Mononuclear cell (primary cell): ENCODE results near the gene PEX14. TPM values are rescaled to one million over a fixed set of nuclear protein-coding genes. Genes with fewer than 3 reads are reported as not detected.

Source experiments
- H3K27me3 ChIP-seq: 2 replicates; pipeline ENCODE4 v1.6.0; 2011; ENCODE audit warnings: low read length, control low read depth; ENCODE audit not compliant: insufficient read depth
- H3K4me1 ChIP-seq: 2 replicates; pipeline ENCODE4 v1.5.1; 2011; ENCODE audit warnings: mild to moderate bottlenecking, low read length, control low read depth; ENCODE audit not compliant: insufficient read depth
- H3K4me3 ChIP-seq: 2 replicates; pipeline ENCODE4 v1.5.1; 2011; ENCODE audit warnings: mild to moderate bottlenecking, low read length, moderate library complexity
- H3K9me3 ChIP-seq: 2 replicates; pipeline ENCODE4 v1.5.1; 2011; ENCODE audit warnings: low read depth, mild to moderate bottlenecking, control low read depth, low read length
- total RNA-seq: library from RNA; depleted of rRNA; stranded (reverse); fragments of >200 nt; gene quantifications from one replicate; pipeline ENCODE4 v1.2.3, GENCODE V29; 2012

Gene PEX14
- total RNA-seq, 1 donor, result 7.1 TPM

DNA sequence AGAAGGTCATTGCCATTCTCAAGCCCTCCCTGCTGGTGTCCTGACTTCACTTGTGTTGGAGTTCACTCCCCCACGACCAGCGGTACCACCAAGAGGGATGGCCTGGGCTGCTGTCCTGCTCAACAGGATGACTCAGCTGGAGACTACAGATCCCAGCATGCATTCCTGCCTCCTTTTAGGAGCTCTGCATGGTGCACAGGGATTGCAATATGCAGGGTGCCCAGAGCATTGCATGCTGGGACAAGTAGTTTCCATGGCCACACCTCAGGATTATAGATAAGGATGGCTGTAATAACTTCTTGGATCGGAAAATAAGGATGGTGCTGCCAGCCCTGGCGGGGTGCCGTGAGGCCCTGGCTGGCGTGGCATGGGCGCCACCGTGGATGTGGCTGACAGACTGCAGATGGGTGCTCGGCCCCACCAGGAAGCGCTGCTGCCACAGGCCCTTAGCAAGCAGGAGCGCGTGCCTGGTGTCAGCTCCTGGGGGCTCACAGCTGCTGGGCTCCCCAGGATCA is 171.7 kb downstream of the PEX14 start:
- H3K9me3 ChIP-seq, result no peaks in the 10 kb centered on the region

DNA sequence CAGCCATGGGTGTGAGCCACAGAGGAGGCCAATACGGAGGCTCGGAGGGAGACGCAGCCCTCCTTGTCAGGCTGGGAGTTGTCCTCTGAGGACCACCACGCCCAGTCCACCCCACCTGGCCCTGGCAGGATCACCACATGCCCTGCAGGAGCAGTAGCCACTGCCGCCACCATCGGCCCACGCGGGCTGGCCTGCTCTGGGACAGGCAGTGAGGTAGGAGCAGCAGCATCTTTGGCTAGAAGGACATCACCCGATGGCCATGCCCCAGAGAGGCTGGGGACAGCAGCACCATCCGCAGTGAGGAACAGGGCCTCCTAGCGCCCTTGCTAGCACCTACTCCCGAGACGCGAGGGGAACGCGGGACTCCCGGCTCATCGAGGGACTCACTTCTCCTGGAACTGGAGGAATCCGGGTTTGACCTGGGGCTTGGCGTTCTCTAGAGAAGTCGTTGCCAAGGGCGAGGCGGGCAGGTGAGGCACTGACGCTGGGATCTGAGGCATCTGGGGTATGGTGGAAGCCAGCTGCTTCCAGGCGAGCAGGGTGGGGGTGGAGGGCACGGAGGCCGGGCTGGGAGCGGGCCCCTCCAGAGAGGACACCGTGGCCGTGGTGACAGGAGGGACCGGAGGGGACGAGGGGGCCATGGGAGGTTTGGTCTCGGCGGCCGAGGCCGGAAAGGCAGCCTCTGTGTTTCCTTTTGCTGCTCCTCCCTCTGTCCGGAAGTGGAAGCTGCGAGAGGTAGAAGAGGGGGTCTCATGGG is 172.8 kb downstream of the PEX14 start:
- H3K4me1 ChIP-seq, result no peaks in the 10 kb centered on the region
- no peaks in the 10 kb centered on the region for H3K9me3 ChIP-seq
- no peak overlapping the region for H3K4me3 ChIP-seq
- no peaks in the 10 kb centered on the region for H3K27me3 ChIP-seq

More for the DNA sequence above, 171.7 kb downstream of the PEX14 start:
- H3K4me3 ChIP-seq, result no peak overlapping the region
- no peaks in the 10 kb centered on the region for H3K4me1 ChIP-seq
- H3K27me3 ChIP-seq, result no peaks in the 10 kb centered on the region

DNA sequence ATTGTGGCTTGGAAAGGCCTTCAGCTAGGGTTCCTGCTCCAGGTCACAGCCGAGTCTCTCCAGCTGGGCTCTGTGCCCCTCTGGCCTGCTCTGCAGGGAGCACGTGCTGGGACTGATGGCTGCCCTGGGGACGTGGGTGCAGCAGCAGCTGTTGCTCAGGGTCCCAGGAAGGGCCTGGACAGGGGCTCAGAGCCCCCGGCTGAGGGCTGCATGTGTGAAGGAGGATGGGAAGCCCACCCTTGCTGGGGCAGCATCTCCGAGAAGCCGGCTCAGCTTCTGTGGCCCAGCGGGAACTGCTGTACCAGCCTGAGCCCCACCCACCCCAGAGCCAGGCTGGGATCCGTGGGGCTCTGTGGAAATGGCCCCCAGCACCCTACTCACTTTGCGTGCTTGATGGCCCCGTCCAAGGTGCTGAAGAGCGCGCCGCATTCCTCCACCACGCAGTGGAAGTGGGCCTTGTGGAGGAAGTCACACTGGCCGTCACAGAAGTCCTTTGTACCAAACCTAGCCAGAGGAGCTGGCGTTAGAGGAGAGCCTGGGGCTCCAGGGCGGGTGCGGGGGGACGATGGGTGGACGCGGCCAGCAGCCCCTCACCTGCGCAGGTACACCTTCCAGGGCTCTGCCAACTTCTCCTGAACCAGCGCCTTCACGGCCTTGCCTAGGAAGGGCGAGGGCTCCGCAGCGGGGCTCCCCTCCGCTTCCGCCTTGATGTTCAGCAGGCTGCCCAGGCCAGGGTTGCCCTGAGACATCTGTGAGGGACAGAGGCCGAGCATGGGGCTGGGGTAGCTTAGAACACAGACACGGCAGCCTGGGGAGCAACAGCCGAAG is 174.2 kb downstream of the PEX14 start:
- Histone ChIP-seq H3K4me1 (no peaks in the 10 kb centered on the region), H3K4me3 (no peak overlapping the region), H3K27me3 (no peaks in the 10 kb centered on the region), H3K9me3 (no peaks in the 10 kb centered on the region)

DNA sequence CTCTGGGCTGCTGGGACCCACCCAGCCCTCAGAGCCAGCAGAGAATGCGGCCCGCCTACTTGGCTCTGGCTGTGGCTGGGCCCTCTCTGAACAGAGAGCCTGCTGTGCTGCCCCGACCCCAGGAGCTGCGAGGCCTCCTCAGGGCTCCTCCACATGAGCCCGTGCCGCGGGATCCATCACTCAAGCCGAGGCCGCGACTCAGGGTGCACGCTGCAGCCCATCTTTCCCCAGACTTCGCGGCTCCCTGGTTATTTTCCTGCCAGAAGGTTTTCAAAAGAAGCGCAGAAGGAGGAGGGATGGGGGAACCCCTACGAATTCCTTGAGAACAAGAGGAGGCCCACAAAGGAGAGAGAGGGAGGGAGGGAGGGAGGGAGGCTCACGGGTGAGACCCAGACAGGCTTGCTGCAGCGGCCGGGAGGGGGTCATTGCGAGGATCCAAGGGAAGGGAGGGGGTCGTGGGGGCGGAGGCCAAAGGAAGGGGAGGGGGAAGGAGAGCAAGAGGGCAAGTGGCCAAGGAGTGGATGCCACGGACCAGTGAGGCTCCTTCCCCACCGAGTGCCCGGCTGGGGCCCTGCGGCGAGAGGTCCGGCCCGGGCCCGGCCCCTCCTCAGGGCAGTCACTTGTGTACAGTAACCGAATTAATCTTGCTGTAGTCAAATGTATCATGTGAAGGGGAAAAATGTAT is 174.9 kb downstream of the PEX14 start:
- H3K9me3 ChIP-seq, result no peaks in the 10 kb centered on the region
- H3K4me3 ChIP-seq, result no peak overlapping the region
- H3K27me3 ChIP-seq, result no peaks in the 10 kb centered on the region
- H3K4me1 ChIP-seq, result no peaks in the 10 kb centered on the region

DNA sequence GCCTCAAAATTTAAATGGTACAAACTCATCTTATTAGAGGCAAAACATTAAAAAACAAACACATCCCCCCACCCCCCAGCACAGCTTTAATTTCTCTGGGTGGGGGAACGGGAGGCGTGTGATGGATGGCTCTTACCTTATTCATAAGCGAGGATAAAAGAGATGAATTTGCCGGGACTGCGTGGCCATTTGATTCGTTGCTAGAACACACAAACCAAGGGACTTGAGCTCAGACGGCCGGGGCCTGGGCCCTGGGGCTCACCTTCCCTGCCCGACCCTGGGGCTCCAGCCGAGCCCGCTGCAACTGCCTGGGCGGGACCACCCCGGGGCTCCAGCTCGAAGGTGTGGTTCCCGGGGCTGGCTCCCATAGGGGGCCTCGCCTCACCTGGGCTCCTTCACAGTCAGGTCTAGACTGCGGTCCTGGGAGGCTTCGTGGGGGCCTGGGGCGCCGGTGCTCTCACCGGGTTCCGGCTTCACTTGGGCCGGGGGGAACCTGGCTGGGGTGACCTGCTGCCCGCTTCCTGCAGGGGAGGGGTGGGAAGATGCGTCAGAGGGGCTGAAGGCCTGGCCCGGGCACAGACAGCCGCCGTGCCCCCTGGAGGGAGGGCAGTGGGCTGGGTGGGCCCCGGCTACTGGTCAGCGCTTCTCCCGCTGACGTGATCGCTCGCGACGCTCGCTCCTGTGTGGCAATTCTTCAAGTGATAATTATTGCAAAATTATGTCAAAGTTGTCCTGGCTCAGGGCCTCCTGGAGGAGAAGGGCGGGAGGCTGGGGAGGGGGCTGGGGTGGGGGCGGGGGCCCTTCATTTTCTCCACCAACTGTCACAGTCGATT is 176.0 kb downstream of the PEX14 start:
- Histone ChIP-seq H3K4me1 (no peaks in the 10 kb centered on the region), H3K27me3 (no peaks in the 10 kb centered on the region), H3K9me3 (no peaks in the 10 kb centered on the region), H3K4me3 (no peak overlapping the region)

DNA sequence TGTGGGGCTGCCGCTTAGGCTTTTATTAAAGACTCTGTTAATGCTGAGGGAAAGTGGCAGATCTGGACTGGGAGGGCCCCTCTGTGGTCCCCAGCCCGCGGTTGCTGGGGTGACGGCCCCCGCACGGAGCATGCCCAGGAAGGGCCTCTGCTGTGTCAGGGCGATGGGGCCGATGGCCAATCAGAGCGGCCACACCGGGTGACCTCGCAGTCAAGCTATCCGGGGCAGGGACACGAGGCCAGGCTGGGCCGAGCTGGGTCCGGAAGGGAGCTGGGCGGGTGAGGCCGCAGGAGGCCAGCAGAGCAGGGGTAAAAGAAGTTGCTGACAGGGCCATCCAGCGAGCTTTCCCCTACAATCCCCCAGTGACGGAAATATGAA is 176.6 kb downstream of the PEX14 start:
- Histone ChIP-seq H3K9me3 (no peaks in the 10 kb centered on the region), H3K4me3 (no peak overlapping the region), H3K27me3 (no peaks in the 10 kb centered on the region), H3K4me1 (no peaks in the 10 kb centered on the region)

DNA sequence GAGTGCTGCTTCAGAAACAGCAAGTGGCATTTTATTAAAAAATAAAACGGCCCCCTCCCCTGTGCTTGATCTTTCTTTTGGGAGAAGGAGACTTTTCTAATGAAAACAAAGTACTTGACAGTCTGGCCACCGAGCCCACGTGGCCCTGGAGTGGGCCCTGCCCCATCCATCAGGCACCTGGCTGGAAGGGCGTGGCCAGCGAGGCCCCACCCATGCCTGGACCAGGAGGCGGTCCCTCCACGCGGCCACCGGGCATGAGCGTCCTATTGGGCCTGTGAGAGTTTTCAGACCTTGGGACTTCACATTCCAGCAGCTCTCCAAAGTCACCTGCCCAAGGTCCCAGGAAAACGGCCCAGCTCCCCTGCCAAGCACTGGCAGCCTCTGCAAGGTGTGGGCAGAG is 177.0 kb downstream of the PEX14 start:
- H3K4me3 ChIP-seq, result no peak overlapping the region
- H3K4me1 ChIP-seq, result no peaks in the 10 kb centered on the region
- no peaks in the 10 kb centered on the region for H3K27me3 ChIP-seq
- H3K9me3 ChIP-seq, result no peaks in the 10 kb centered on the region

DNA sequence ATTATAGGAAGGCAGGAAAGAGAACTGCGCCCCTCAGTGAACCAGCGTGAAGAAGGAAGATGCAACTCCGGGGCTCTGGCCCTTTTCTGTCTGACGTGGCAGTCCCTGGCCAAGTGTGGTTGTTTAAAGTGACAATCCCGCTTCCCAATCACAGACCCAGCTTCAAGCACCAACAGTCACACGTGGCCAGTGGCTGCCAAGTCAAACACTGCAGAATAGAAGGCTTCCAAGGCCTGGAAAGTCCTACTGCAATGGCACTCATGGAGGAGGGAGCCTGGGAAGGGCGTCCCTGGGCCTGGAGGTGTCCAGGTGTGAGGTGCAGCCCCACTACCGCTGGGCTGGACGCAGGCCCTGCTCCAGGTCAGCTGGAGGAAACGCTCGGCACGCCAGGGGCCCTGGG is 177.9 kb downstream of the PEX14 start:
- Histone ChIP-seq H3K4me3 (no peak overlapping the region), H3K9me3 (no peaks in the 10 kb centered on the region), H3K4me1 (no peaks in the 10 kb centered on the region), H3K27me3 (no peaks in the 10 kb centered on the region)

DNA sequence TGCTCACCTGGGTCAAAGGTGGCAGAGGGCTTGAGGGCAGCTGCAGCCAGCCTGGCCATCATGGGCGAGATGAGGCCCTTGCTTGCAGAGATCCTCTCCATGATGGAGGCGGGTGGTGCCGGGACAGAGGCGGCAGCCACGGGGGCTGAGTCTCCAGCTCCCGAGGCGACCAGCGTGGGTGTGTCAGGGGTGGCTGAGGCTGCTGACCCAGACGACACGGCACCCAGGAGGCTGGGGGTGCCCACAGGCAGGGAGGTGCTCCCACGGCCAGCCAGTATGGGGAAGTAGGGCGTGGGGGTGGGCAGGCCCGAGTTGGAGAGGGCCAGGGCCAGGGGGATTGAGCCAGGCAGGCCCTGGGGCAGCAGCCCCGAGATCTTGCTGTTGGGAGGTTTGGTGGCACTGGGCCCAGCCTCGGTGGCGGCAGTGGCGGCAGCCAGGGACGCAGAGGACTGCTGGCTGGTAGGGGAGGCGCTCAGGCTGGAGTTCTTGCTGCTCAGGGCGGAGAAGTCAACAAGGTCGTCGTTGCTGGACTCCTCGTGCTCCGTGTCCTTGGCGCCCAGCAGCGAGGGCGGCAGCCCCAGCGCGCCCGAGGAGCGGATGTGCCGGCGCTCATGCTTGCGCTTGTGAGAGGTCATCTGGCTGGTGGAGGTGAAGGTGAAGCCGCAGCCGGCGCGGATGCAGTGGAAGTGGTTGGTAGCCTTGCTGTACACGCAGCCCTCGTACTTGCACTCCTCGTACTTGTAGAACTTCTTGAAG is 178.8 kb downstream of the PEX14 start:
- Histone ChIP-seq H3K4me1 (no peaks in the 10 kb centered on the region), H3K9me3 (no peaks in the 10 kb centered on the region), H3K27me3 (no peaks in the 10 kb centered on the region), H3K4me3 (no peak overlapping the region)

DNA sequence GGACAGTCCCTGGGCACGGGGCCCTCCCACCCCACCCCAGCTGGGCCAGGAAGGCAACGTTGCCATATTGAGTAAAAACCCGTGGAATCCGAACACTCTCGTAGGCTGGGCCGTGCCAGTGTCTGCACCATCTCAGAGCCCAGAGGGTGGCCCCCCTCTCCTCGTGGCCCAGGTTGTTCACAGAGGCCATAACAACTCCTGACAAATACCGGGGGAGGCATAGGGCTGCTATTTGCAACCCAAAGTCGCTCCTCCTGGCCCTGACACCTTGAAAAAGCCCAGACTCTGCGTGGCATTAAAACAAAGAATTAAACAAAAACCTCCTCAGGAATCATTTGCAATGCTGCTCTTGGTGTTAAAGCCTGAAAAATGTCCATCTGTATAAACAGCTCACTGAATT is 180.3 kb downstream of the PEX14 start:
- Histone ChIP-seq H3K4me3 (no peak overlapping the region), H3K27me3 (no peaks in the 10 kb centered on the region), H3K9me3 (no peaks in the 10 kb centered on the region), H3K4me1 (no peaks in the 10 kb centered on the region)

DNA sequence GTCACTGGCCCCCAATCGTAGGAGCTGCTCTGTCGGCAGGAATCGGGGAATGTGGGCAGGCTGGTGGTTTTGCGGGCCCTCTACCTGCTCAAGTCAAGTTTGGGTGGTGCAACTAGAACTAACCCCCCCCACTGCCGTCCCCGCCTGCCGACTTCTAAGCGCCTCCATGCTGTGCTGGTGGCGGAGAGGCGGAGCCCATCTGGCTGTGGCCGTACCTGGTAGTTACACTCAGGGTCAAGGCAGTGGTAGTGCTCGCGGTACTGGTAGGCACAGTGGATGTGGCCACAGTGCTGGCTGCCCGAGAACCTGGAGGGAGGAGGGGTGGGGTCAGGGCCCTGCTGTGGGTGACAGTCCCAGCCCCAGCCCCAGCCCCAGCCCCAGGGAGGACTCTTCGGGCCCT is 181.7 kb downstream of the PEX14 start:
- Histone ChIP-seq H3K4me3 (no peak overlapping the region), H3K9me3 (no peaks in the 10 kb centered on the region), H3K27me3 (no peaks in the 10 kb centered on the region), H3K4me1 (no peaks in the 10 kb centered on the region)

DNA sequence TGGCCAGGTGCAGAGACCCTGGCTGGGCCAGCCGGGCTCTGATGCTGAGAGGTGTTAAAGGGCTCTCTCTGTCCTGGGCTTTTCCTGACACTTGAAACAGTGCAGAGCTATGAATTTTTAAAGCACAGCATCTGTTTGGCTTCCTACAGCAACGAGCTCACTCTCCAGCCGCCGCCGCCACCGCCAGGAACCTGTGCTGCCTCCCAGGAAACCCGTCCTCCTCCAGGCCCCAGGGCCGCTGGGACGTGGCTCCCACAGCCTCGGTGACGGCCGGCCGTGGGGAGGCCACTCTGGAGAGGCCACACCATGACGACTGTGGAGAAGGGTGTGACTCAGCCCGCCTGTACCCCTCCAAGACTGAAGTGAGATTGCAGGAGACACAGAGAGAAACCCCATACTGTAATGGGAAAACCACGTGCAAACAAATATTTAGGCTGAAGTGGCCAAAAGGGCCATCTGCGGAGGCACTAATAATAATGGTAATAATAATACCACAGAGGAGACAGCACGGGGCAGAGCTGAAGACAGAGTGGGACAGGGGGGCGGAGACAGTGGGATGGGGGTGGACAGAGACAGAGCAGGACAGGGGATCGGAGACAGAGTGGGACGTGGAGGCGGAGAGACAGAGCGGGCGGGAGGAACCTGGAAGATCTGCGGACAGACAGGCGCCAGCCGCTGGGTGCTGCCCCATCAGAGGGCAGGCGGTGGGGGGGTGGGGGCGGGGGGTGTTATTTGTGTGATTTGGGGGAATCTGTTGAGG is 182.5 kb downstream of the PEX14 start:
- Histone ChIP-seq H3K27me3 (no peaks in the 10 kb centered on the region), H3K4me1 (no peaks in the 10 kb centered on the region), H3K4me3 (no peak overlapping the region), H3K9me3 (no peaks in the 10 kb centered on the region)

DNA sequence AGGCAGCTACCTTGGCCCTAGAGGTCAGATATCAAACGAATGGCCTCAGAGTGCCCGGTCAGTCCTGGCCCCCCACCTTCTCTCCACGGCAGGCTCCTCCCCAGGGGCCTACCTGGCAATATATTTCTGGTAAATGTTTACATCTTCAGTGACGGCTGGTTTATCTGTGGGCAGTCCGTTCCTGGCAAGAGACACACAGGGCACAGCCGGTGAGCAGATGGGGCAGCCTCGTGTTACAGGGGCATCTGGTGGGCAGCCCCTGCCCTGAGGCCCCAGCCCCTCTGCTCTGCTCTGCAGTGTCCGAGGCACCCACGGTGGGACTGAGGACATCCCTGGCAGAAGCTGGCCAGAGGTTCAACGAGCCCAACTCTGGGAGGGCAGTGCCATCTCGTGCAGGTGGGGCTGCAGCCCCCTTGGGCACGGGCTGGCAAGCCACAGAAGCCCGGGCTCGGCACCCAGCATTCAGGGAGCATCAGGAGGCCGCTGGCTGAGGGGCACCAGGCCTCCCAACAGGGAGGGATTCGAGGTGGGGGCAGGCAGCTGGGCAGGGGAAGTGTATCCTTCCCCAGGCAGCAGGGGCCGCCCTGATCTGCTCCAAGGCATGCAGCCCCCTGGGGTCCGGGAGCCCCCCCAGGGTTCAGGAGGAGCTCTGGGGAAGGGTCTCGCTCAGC is 183.8 kb downstream of the PEX14 start:
- Histone ChIP-seq H3K9me3 (no peaks in the 10 kb centered on the region), H3K4me1 (no peaks in the 10 kb centered on the region), H3K27me3 (no peaks in the 10 kb centered on the region), H3K4me3 (no peak overlapping the region)
